Hepatocyte (in vitro differentiated cells): ENCODE measurements around the gene CXCL13. TPM values are rescaled to one million over a fixed set of nuclear protein-coding genes. Genes with fewer than 3 reads are reported as not detected.

Source experiments
- DNase-seq: peaks from one replicate; pipeline ENCODE4 v3.0.0-alpha.2; 2016; ENCODE audit warnings: low spot score
- H2AFZ ChIP-seq: fragments of 200-600 bp; sonication (generic); 2 replicates; pipeline ENCODE4 v1.6.0; 2016; ENCODE audit warnings: antibody characterized with exemption, mild to moderate bottlenecking
- H3K27ac ChIP-seq: fragments of 200-600 bp; sonication (generic); 2 replicates; pipeline ENCODE4 v1.5.1; 2016; ENCODE audit warnings: mild to moderate bottlenecking
- H3K27me3 ChIP-seq: fragments of 200-600 bp; sonication (generic); 2 replicates; pipeline ENCODE4 v1.6.1; 2016
- H3K36me3 ChIP-seq: fragments of 200-600 bp; sonication (generic); replicated peaks from 2 replicates; pipeline ENCODE4 v1.5.1; 2016; ENCODE audit warnings: low read depth; ENCODE audit not compliant: insufficient read depth
- H3K4me1 ChIP-seq: fragments of 200-600 bp; sonication (generic); 2 replicates; pipeline ENCODE4 v1.5.1; 2016; ENCODE audit warnings: mild to moderate bottlenecking, moderate library complexity; ENCODE audit not compliant: insufficient read depth
- H3K4me2 ChIP-seq: fragments of 200-600 bp; sonication (generic); 2 replicates; pipeline ENCODE4 v1.6.0; 2016
- H3K4me3 ChIP-seq: fragments of 200-600 bp; sonication (generic); 2 replicates; pipeline ENCODE4 v1.5.1; 2016; ENCODE audit warnings: mild to moderate bottlenecking
- H3K79me2 ChIP-seq: fragments of 200-600 bp; sonication (generic); 2 replicates; pipeline ENCODE4 v1.6.0; 2017; ENCODE audit warnings: mild to moderate bottlenecking
- H3K9me2 ChIP-seq: fragments of 200-600 bp; sonication (generic); replicated peaks from 2 replicates; pipeline ENCODE4 v1.6.0; 2017; ENCODE audit warnings: mild to moderate bottlenecking; ENCODE audit not compliant: insufficient read depth
- H3K9me3 ChIP-seq: fragments of 200-600 bp; sonication (generic); 2 replicates; pipeline ENCODE4 v1.5.1; 2016; ENCODE audit warnings: low read depth, mild to moderate bottlenecking
- H4K20me1 ChIP-seq: fragments of 200-600 bp; sonication (generic); 2 replicates; pipeline ENCODE4 v1.6.0; 2016; ENCODE audit warnings: mild to moderate bottlenecking; ENCODE audit not compliant: insufficient read depth, poor library complexity, severe bottlenecking
- EZH2 ChIP-seq: fragments of 200-600 bp; sonication (generic); IDR thresholded peaks from 2 replicates; pipeline ENCODE4 v1.6.1; 2016; ENCODE audit warnings: antibody characterized with exemption, mild to moderate bottlenecking, borderline replicate concordance
- EZH2phosphoT487 ChIP-seq: fragments of 200-600 bp; sonication (generic); IDR thresholded peaks from one replicate; pipeline ENCODE4 v1.6.1; 2018; ENCODE audit warnings: antibody characterized with exemption, mild to moderate bottlenecking, low read depth, moderate library complexity; ENCODE audit not compliant: unreplicated experiment, severe bottlenecking
- WGBS: methylation state at CpG from one replicate; pipeline ENCODE4 v1.1.6; 2016; ENCODE audit warnings: low lambda C conversion rate; ENCODE audit errors: missing lambda C conversion rate; 5-methylcytosine and 5-hydroxymethylcytosine counted together
- polyA plus RNA-seq: library from polyadenylated mRNA; unstranded; fragments of >200 nt; fragmentation: Nextera tagmentation; extraction: Ambion mirVana; gene quantifications from 2 replicates; pipeline ENCODE4 v1.2.1, GENCODE V29; 2016
- total RNA-seq: library from RNA; depleted of rRNA; stranded (reverse); fragments of >200 nt; gene quantifications from 2 replicates; pipeline ENCODE4 v1.2.3, GENCODE V29; 2014
- TF ChIP-seq, protein P1 (sequence below): fragments of 200-600 bp; sonication (generic); IDR thresholded peaks from 2 replicates; pipeline ENCODE4 v1.5.1; 2016; ENCODE audit warnings: antibody characterized with exemption, mild to moderate bottlenecking; ENCODE audit not compliant: poor library complexity

CXCL13 gene
- total and polyA plus RNA-seq, 2 experiments from 2014 or later, result 0.23 to 0.57 TPM

DNA sequence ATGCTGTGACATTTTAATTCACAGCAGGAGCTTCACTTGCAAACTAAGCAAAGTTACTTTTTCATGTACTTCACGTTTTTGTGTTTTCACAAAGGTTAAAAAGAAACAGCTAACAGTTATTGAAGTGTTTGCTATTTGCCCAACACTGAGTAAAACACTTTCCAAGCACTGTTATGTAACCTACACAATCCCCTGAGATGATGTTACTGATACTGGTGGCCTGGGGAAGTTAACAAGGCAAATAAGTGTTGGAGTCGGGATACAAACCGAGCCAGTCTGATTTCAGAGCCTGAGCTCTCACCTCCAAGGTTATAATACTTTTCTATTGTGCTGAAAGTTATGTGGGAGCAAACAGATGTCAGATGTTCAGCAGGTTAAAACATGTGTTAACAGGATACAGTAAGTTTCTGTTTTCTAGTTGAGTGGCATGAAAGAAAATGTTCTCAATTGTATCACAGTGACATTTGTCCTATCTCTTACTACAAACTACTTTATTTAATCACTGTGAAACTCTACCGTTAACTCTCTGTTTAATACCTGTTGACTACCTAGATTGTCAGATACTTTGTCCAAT, 3.9 kb upstream of the CXCL13 start:
- H3K9me2 ChIP-seq, result no peaks in the 10 kb centered on the region
- no peaks in the 10 kb centered on the region for H4K20me1 ChIP-seq
- peaks cover 13% of the 10 kb centered on the region for H3K27me3 ChIP-seq
- no peak for DNase-seq
- 35% methylated on average over 4 of the region's 4 CpGs for WGBS
- H3K36me3 ChIP-seq, result no peaks in the 10 kb centered on the region
- H3K4me1 ChIP-seq, result no peaks in the 10 kb centered on the region
- no peaks in the 10 kb centered on the region for H3K79me2 ChIP-seq
- no peak overlapping the region for H3K4me3 ChIP-seq
- H3K27ac ChIP-seq, result no peak overlapping the region
- TF ChIP-seq, protein P1, sequence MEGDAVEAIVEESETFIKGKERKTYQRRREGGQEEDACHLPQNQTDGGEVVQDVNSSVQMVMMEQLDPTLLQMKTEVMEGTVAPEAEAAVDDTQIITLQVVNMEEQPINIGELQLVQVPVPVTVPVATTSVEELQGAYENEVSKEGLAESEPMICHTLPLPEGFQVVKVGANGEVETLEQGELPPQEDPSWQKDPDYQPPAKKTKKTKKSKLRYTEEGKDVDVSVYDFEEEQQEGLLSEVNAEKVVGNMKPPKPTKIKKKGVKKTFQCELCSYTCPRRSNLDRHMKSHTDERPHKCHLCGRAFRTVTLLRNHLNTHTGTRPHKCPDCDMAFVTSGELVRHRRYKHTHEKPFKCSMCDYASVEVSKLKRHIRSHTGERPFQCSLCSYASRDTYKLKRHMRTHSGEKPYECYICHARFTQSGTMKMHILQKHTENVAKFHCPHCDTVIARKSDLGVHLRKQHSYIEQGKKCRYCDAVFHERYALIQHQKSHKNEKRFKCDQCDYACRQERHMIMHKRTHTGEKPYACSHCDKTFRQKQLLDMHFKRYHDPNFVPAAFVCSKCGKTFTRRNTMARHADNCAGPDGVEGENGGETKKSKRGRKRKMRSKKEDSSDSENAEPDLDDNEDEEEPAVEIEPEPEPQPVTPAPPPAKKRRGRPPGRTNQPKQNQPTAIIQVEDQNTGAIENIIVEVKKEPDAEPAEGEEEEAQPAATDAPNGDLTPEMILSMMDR, result no peak
- TF ChIP-seq EZH2 (no peak), EZH2phosphoT487 (no peak)
- H3K4me2 ChIP-seq, result no peak overlapping the region
- H3K9me3 ChIP-seq, result no peaks in the 10 kb centered on the region
- H2AFZ ChIP-seq, result no peak overlapping the region

DNA sequence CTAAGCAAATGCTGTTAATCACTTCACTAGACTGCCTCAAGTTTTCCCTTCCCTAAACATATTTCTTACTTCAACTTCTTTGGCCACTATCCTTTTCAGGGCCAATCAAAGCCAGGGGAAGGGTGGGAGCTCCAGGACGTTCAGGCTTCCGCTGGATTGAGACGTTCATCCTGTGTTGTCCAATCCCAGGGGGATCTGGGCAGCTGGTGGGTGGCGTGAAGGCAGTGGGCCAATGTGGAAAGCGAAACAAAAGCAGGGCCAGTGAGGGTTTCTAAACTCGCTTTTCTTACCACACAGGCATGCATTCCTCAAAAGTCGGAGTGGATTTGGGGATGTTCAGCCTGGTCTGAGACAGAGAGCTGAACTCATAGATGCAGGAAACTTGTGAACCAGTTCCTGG, 7.6 kb downstream of the CXCL13 start:
- Histone ChIP-seq H3K4me2 (no peak overlapping the region), H3K36me3 (no peaks in the 10 kb centered on the region), H3K9me3 (no peaks in the 10 kb centered on the region), H4K20me1 (no peaks in the 10 kb centered on the region), H3K4me1 (no peaks in the 10 kb centered on the region), H3K27me3 (no peaks in the 10 kb centered on the region), H3K79me2 (no peaks in the 10 kb centered on the region), H3K4me3 (no peak overlapping the region), H2AFZ (no peak overlapping the region), H3K9me2 (no peaks in the 10 kb centered on the region), H3K27ac (no peak overlapping the region)
- DNase-seq, result no peak
- TF ChIP-seq, protein P1, result no peak
- no peak for TF ChIP-seq EZH2
- no peak for TF ChIP-seq EZH2phosphoT487
- WGBS, result 84% methylated on average over 7 of the region's 7 CpGs

DNA sequence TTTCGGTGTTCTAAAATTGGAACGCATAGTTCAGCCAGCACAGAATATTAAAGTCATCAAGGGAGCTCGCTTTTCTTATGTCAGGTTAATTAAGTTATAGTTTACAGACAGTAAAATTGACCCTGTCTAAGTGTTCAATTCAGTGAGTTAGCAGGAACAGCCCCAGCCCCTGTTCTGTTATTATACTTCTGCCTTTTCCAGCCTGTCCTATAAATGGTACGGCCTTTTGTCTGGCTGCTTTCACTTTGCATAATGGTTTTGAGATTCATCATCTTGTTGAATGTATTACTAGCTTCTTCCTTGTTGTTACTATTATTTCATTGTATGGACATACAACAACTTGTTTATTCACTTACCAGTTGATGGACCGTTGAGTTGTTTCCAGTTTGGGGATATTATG, 9.5 kb downstream of the CXCL13 start:
- no peak for DNase-seq
- TF ChIP-seq EZH2, result no peak
- TF ChIP-seq, protein P1, result no peak
- no peak for TF ChIP-seq EZH2phosphoT487
- H3K9me3 ChIP-seq, result no peaks in the 10 kb centered on the region
- H3K4me1 ChIP-seq, result no peaks in the 10 kb centered on the region
- H3K9me2 ChIP-seq, result no peaks in the 10 kb centered on the region
- H2AFZ ChIP-seq, result no peak overlapping the region
- no peaks in the 10 kb centered on the region for H3K79me2 ChIP-seq
- H3K4me2 ChIP-seq, result no peak overlapping the region
- H3K36me3 ChIP-seq, result no peaks in the 10 kb centered on the region
- 85% methylated on average over 5 of the region's 5 CpGs for WGBS
- no peaks in the 10 kb centered on the region for H4K20me1 ChIP-seq
- no peak overlapping the region for H3K4me3 ChIP-seq
- no peak overlapping the region for H3K27ac ChIP-seq
- no peaks in the 10 kb centered on the region for H3K27me3 ChIP-seq

- Histone ChIP-seq H3K27me3 (no peaks in the 10 kb centered on the region), H3K4me3 (no peak overlapping the region), H3K36me3 (no peaks in the 10 kb centered on the region), H2AFZ (no peak overlapping the region), H3K4me2 (no peak overlapping the region), H3K9me2 (no peaks in the 10 kb centered on the region), H3K4me1 (no peaks in the 10 kb centered on the region), H3K9me3 (no peaks in the 10 kb centered on the region), H3K27ac (no peak overlapping the region), H3K79me2 (no peaks in the 10 kb centered on the region), H4K20me1 (no peaks in the 10 kb centered on the region)
- TF ChIP-seq, protein P1, result no peak
- TF ChIP-seq EZH2 (no peak), EZH2phosphoT487 (no peak)
- WGBS, result 88% methylated on average over 3 of the region's 5 CpGs
- DNase-seq, result no peak
These were observed 11.6 kb downstream of the CXCL13 start for GRCh38 chr4:77617203-77617602.
